GM11168 (cell line): ENCODE data around the gene NEDD4.
"Not testable (repeated sequence)": the region's sequence is repeated elsewhere in the genome, so short reads cannot be mapped to it uniquely, and the experiment has no call there.

Source experiments
- in situ Hi-C: fragments of 300-500 bp; cut with MboI; formaldehyde crosslinking; loops from one replicate; pipeline ENCODE4 v1.12.0; 2022; ENCODE audit warnings: low sequenced_read_pairs; ENCODE audit not compliant: unreplicated experiment

The NEDD4 gene

GRCh38 chr15:55902981-55903380 lies 90.4 kb downstream of the NEDD4 start:
- in situ Hi-C loops = no loop called here

- in situ Hi-C loops = no loop called here
Measured at GRCh38 chr15:55900019-55900418, 93.4 kb downstream of the NEDD4 start.

DNA sequence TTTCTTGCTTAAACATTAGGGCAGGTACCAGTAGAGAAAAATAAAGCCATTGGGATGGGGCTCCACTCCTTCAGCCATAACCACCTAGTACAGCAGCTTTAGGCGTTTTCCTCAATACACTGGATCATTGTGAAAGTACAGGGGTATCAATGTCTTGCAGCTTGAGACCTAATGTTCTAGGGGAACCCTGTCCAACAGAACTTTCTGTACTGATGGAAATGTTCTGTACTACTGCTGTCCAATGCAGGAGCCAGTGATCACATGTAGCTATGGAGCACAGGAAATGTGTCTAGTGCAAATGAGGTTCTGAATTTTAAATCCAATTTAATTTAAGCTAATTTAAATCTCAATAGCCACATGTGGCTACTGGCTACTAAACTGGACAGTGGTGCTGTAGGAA lies 93.9 kb downstream of the NEDD4 start:
- in situ Hi-C loops = no loop called here

DNA sequence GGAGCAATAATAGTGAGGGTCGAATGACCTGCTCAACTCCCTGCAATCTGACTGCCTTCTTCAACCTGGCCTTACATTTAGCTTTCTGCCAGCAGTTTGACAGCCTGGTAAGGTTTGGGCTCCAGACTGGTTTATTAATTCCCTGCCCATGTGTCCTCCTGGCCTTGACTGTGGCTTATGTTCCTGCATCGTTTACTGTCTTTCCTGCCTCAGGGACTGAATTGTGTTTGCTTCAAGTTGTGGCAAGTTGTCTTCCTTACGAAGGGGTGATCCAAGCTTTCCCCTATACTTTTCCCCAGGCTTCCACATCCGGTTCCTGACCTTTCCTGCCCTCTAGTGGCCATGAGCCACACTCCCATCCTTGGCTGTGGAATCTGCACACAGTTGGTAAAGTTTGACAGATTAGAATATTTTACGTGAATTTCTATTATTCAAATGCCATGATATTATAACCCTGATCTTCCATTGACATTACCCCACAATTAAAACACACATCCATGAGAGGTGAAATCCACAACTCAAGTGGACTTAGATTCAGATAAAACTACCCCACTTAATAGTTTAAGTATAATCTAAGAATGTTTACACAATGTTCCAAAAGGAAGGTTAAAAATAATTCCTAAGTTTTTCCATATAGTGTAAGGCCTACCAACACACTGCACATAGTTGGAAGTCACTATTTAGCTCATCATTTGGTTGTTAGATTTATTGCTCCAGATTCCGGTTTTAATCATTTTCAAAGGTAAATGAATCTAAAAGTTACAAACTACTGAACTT lies 95.7 kb downstream of the NEDD4 start:
- in situ Hi-C loops = no loop called here

DNA sequence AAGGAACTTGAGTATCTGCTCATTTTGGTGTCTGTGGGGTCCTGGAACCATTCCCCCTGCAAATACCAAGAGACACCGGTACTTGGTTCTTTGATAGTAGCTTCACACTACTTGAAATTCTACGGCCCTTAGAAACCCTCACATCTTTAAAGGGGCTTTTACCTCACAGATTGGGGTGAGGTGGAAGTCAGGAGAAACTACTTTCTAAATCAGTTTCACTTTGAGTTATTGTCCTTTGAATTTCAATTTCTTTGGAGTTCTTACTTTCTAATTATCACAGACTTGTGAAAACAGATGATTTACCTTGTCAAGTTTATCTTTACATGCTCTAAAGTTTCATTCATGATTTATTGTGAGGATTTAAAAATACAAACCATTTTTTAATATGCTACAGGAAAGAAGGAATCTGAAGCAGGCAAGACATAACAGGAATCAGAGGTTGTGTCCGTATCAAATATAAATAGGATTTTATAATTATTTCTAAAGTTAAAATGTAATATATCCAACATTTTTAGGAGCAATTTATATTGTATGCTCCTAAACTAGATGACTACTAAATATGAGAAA lies 98.9 kb downstream of the NEDD4 start:
- in situ Hi-C loops = no loop called here

GRCh38 chr15:55893852-55894251 lies 99.6 kb downstream of the NEDD4 start:
- in situ Hi-C loops = no loop called here

GRCh38 chr15:55891196-55891595 lies 102.2 kb downstream of the NEDD4 start:
- in situ Hi-C loops = no loop called here

DNA sequence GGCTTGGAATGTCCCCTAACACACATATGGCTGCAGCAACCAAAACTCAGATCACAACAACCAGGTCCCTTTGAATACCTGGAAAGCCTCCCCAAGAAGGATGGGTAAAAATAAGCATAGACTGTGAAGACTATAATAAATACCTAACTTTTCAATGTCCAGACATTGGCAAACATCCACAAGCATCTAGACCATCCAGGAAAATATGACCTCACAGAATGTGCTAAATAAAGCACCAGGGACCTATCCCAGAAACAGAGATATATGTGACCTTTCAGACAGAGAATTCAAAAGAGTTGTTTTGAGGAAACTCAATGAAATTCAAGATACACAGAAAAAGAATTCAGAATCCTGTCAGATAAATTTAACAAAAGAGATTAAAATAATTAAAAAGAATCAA lies 109.2 kb downstream of the NEDD4 start:
- in situ Hi-C loops = no loop called here

DNA sequence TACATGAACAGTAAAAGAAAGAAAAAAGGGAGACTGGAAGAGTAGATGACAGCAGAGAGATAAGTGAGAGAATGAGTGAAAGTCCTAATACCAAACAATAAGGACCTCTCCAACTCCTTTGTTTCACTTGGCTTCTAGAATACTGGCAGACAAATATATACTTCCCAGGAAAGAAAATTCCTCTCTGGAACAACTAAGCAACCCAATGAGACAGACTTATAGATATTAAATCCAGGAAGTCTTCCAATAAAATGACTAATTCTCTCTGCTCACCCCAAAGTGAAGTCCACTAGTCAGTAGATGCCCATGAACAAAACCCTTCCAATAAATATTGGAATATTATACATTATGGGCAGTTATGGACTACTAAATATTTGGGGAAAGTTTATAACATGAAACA lies 114.2 kb downstream of the NEDD4 start:
- in situ Hi-C loops = no loop called here

DNA sequence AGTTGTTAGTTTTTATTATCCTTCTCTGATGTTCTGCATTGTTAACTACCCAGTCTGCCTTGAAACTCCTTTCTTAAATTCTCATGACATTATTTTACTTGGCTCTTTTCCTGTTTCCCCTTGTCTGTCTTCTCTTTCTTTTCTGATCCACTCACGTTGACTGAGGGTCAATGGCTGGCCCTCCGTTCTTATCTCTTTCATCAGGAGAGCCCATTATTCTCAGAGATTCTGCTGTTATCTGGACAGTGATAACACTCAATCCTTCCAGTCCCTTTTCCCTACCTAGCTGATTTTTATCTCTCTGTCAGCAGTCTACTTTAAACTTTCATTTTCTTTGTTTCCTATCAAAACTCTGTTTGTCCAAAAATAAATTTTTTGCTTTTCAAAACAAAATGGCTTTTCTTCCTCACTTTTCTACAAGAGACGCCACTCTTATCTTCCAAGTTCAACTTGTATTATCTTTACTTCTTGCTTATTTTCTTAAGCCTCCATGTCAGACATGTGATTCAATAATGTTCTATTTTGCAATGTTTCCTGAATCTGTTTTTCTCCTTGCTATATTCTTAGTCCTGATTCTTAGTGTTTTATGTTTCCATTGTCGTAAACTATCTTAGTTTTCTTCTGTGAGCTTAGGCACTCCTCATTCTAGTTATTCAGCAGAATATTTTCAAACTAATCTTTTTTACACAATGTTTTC lies 120.2 kb downstream of the NEDD4 start:
- in situ Hi-C loops = no loop called here

DNA sequence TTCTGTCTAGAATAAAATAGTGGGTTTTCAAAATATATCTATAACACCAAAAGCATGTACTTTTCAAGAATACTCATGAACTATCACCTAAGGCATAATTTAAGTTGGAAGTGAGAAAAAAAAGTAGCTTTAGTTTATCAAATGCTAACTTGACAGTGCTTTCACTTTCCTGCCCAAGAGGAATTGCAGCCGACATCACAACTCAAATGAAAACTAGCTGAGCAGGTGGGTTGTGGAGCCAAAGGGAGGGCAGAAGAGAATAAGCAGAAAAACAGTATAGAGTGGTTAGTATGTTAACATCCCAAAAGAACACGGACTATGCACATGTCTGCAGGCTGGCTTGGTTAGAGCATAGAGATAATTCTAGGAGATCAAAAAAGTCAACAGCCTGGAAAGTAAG lies 120.9 kb downstream of the NEDD4 start:
- in situ Hi-C loops = no loop called here

- in situ Hi-C loops = no loop called here
Measured at GRCh38 chr15:55869660-55870059, 123.8 kb downstream of the NEDD4 start.

DNA sequence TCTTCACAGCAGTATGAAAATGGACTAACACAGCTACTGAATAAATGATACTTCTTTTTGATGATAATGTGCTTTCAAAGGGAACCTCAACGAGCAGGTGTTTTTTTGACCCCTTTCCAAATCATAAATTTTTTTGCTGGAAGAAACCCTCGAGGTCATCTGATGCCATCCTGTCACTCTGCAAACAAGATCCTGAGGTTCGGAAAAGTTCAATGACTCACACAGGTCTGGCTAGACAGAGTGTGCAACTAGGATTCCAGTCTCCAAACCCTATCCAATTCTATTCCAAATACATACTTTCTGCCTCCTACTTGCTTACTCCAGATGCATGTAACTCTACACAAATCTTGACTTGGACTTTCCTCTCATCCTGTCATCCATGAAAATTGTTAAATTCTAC lies 124.7 kb downstream of the NEDD4 start:
- in situ Hi-C loops = no loop called here

DNA sequence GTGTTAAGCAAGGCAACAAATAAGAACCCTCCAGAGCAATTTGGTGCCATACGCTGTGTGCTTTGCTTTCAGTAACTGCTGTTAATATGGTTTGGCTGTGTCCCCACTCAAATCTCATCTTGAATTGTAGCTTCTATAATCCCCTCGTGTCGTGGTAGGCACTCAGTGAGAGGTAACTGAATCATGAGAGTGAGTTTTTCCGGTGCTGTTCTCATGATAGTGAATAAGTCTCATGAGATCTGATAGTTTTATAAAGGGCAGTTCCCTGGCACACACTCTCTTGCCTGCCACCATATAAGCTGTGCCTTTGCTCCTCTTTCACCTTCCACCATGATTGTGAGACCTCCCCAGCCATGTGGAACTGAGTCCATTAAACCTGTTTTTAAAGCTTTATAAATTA lies 125.1 kb downstream of the NEDD4 start:
- in situ Hi-C loops = not testable (repeated sequence)

DNA sequence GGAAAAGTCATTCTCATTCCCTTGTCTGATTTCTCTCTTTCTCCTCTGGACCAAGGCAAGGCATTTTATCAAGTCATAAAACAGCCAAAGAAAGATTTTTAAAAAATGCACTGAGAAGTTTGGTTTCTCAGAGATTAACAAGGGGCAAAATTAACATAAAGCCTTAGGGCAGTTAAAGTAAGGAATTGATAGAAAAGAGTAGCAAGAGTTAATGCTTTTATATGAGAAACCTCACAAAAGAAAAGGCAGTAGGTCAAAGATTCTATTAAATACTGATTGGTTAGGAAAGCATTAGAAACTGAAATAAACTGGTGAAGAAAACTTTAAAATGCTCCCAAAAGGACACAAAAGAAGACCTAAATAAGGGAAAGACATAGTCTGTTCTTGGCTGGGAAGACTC lies 129.5 kb downstream of the NEDD4 start:
- in situ Hi-C loops = no loop called here

- in situ Hi-C loops = no loop called here
Measured at GRCh38 chr15:55861115-55861514, 132.3 kb downstream of the NEDD4 start.

GRCh38 chr15:55860468-55860867 lies 132.9 kb downstream of the NEDD4 start:
- in situ Hi-C loops = no loop called here

DNA sequence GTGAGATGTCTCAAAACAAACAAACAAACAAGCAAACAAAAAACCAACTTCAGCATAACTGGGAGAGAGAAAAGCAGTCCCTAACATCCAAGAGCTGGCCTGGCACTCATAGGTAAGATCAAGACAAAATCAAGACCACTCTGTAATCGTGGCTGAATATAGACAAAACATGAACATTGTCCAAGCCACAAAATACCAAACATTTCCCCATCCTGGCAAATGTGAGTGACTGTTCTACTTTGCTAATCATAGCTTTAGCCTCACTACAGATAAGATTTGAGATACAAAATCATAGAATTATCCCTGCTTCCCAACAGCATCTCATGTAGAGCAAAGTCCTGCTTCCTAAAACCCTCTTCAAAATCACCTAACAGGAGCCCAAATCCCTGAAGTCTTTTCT lies 133.7 kb downstream of the NEDD4 start:
- in situ Hi-C loops = no loop called here

DNA sequence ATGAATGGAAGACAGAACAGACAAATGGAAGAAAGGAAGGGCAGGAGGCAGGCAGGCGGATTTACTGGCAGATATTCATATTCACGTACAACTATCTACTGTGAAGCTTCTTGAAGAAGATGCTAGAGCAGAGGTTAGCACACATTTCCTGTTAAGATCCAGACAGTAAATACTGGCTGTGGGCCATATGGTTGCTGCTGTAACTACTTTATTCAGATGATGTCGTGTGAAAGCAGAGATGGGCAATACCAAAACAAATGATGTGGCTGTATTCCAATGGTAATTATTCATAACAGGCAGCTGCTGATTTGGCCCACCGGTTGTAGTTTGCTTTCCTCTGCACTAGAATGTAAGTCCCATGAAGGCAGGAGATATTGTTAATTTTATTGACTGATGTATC lies 134.8 kb downstream of the NEDD4 start:
- in situ Hi-C loops = no loop called here

- in situ Hi-C loops = no loop called here
Measured at GRCh38 chr15:55856506-55857164, 136.8 kb downstream of the NEDD4 start.

- in situ Hi-C loops = no loop called here
Measured at GRCh38 chr15:55853134-55853533, 140.3 kb downstream of the NEDD4 start.
